H1 (cell line): ENCODE results near the gene C16orf95. TPM values are rescaled to one million over a fixed set of nuclear protein-coding genes. Genes with fewer than 3 reads are reported as not detected.

Source experiments
- CTCF ChIA-PET: fragments of 300-600 bp; sonication (Branson Sonifier 250); formaldehyde crosslinking; loops from one replicate; lab custom pipeline; 2021; ENCODE audit not compliant: partially characterized antibody; lab: Charles Lee
- POLR2A ChIA-PET: fragments of 300-600 bp; sonication (Branson Sonifier 250); formaldehyde crosslinking; loops from one replicate; lab custom pipeline; 2021; ENCODE audit warnings: inconsistent platforms; ENCODE audit not compliant: partially characterized antibody; lab: Charles Lee
- DNase-seq, 2 experiments: peaks; one replicate each; pipeline versions ENCODE4 v3.0.0 to v3.0.0-alpha.2; 2010 to 2022; ENCODE audit warnings: low spot score in 2 of 2, low read depth in 1 of 2, mixed read lengths in 1 of 2
- FAIRE-seq: peaks from 2 replicates; lab custom pipeline; 2011; peaks lifted over from hg19 to GRCh38; lab: Jason Lieb, UNC
- H2AFZ ChIP-seq: 2 replicates; pipeline ENCODE4 v1.8.1; 2012; ENCODE audit warnings: low read length, inconsistent platforms
- H2AK5ac ChIP-seq: 2 replicates; pipeline ENCODE4 v1.6.1; 2013; ENCODE audit warnings: low read depth, low read length
- H2BK120ac ChIP-seq: replicated peaks from 2 replicates; pipeline ENCODE3; 2013; ENCODE audit warnings: low read depth, low read length, inconsistent platforms
- H2BK12ac ChIP-seq: 2 replicates; pipeline ENCODE4 v1.6.1; 2013; ENCODE audit warnings: low read depth, low read length
- H2BK15ac ChIP-seq: 2 replicates; pipeline ENCODE4 v1.6.1; 2013; ENCODE audit warnings: low read length
- H2BK20ac ChIP-seq: 2 replicates; pipeline ENCODE4 v1.6.1; 2013; ENCODE audit warnings: low read length
- H2BK5ac ChIP-seq: 2 replicates; pipeline ENCODE4 v1.6.1; 2013; ENCODE audit warnings: low read depth, low read length
- H3K14ac ChIP-seq: 2 replicates; pipeline ENCODE4 v1.6.1; 2013; ENCODE audit warnings: inconsistent platforms; ENCODE audit not compliant: insufficient read length
- H3K18ac ChIP-seq: 2 replicates; pipeline ENCODE4 v1.6.1; 2013; ENCODE audit warnings: low read length; ENCODE audit errors: extremely low read depth
- H3K23ac ChIP-seq: 2 replicates; pipeline ENCODE4 v1.6.1; 2013; ENCODE audit warnings: inconsistent platforms; ENCODE audit not compliant: insufficient read length
- H3K23me2 ChIP-seq: 2 replicates; pipeline ENCODE4 v1.6.1; 2013; ENCODE audit warnings: low read depth, low read length
- H3K27ac ChIP-seq: 2 replicates; pipeline ENCODE4 v1.6.1; 2011; ENCODE audit warnings: low read depth, low read length, inconsistent platforms
- H3K27me3 ChIP-seq, 4 experiments: replicated peaks in 1 of 4; 1 replicate in 1 of 4; 2 replicates in 3 of 4; pipeline versions ENCODE4 v1.6.1 to v1.8.1; 2011 to 2013; ENCODE audit warnings: low read length in 3 of 4, mild to moderate bottlenecking in 3 of 4, inconsistent platforms in 2 of 4, mixed read lengths in 2 of 4, moderate library complexity in 1 of 4; ENCODE audit not compliant: control insufficient read depth in 3 of 4, insufficient read depth in 3 of 4; ENCODE audit errors: extremely low read depth in 1 of 4
- H3K36me3 ChIP-seq, 4 experiments: 2 replicates each; pipeline versions ENCODE4 v1.6.1 to v1.8.1; 2011 to 2013; ENCODE audit warnings: mild to moderate bottlenecking in 4 of 4, low read length in 3 of 4, moderate library complexity in 2 of 4, control low read depth in 1 of 4, inconsistent platforms in 1 of 4; ENCODE audit not compliant: insufficient read depth in 4 of 4, control insufficient read depth in 2 of 4
- H3K4ac ChIP-seq: replicated peaks from 2 replicates; pipeline ENCODE3; 2013; ENCODE audit warnings: low read length, low read depth, mixed read lengths, inconsistent platforms; ENCODE audit not compliant: insufficient read length
- H3K4me1 ChIP-seq, 4 experiments: replicated peaks in 1 of 4; 1 replicate in 1 of 4; 2 replicates in 3 of 4; pipeline versions ENCODE4 v1.6.1 to v1.8.1; 2011 to 2013; ENCODE audit warnings: low read length in 3 of 4, inconsistent platforms in 2 of 4, mixed read lengths in 1 of 4; ENCODE audit not compliant: insufficient read depth in 4 of 4, control insufficient read depth in 3 of 4
- H3K4me2 ChIP-seq, 2 experiments: 2 replicates each; pipeline versions ENCODE4 v1.6.1 to v1.8.1; 2011 to 2013; ENCODE audit warnings: low read depth in 2 of 2, low read length in 2 of 2, control low read depth in 1 of 2, inconsistent platforms in 1 of 2, mild to moderate bottlenecking in 1 of 2; ENCODE audit not compliant: insufficient read depth in 1 of 2
- H3K4me3 ChIP-seq, 4 experiments: fragments of 200-600, 300-600 bp in 1 of 4; sonication (generic), shearing (Covaris generic), sonication (Bioruptor Twin) in 1 of 4; 2 replicates each; pipeline versions ENCODE4 v1.5.1 to v1.8.1; 2011 to 2016; ENCODE audit warnings: low read length in 4 of 4, low read depth in 3 of 4, control low read depth in 2 of 4, inconsistent platforms in 2 of 4, mild to moderate bottlenecking in 2 of 4, mixed read lengths in 1 of 4, moderate library complexity in 1 of 4; ENCODE audit not compliant: insufficient read depth in 2 of 4; ENCODE audit errors: extremely low read depth in 1 of 4
- H3K56ac ChIP-seq: replicated peaks from 2 replicates; pipeline ENCODE3; 2013; ENCODE audit warnings: low read depth, mild to moderate bottlenecking, mixed read lengths, low read length, inconsistent platforms; ENCODE audit not compliant: insufficient read length
- H3K79me1 ChIP-seq: 2 replicates; pipeline ENCODE4 v1.6.1; 2013; ENCODE audit warnings: low read depth, low read length, control low read depth
- H3K79me2 ChIP-seq, 2 experiments: 2 replicates each; pipeline versions ENCODE4 v1.6.1 to v1.8.1; 2012 to 2013; ENCODE audit warnings: low read length in 2 of 2, mild to moderate bottlenecking in 2 of 2, inconsistent platforms in 1 of 2; ENCODE audit not compliant: insufficient read depth in 2 of 2, control insufficient read depth in 1 of 2
- H3K9ac ChIP-seq, 4 experiments: replicated peaks in 1 of 4; 1 replicate in 1 of 4; 2 replicates in 3 of 4; pipeline versions ENCODE4 v1.6.1 to v1.8.1; 2011 to 2013; ENCODE audit warnings: low read depth in 3 of 4, low read length in 3 of 4, control low read depth in 2 of 4, mild to moderate bottlenecking in 2 of 4, moderate library complexity in 2 of 4, inconsistent platforms in 1 of 4; ENCODE audit errors: extremely low read depth in 1 of 4
- H3K9me3 ChIP-seq, 2 experiments: 2 replicates each; pipeline versions ENCODE4 v1.6.1 to v1.8.1; 2012 to 2013; ENCODE audit warnings: mild to moderate bottlenecking in 2 of 2, moderate library complexity in 2 of 2, control low read depth in 1 of 2, inconsistent platforms in 1 of 2, low read depth in 1 of 2, low read length in 1 of 2, mixed read lengths in 1 of 2; ENCODE audit not compliant: insufficient read depth in 2 of 2
- H4K20me1 ChIP-seq, 2 experiments: replicated peaks in 1 of 2; 2 replicates each; pipeline versions ENCODE3 to v1.8.1; 2011 to 2013; ENCODE audit warnings: inconsistent platforms in 2 of 2, low read length in 2 of 2, mild to moderate bottlenecking in 1 of 2; ENCODE audit not compliant: insufficient read depth in 2 of 2, control insufficient read depth in 1 of 2
- H4K5ac ChIP-seq: 2 replicates; pipeline ENCODE4 v1.6.1; 2013; ENCODE audit warnings: low read length, low read depth, mixed read lengths, inconsistent platforms; ENCODE audit not compliant: insufficient read length
- H4K8ac ChIP-seq: 2 replicates; pipeline ENCODE4 v1.8.0; 2013; ENCODE audit warnings: mild to moderate bottlenecking, moderate library complexity, low read length, inconsistent platforms; ENCODE audit not compliant: insufficient read depth; ENCODE audit errors: extremely low read depth
- H4K91ac ChIP-seq: replicated peaks from 2 replicates; pipeline ENCODE3; 2013; ENCODE audit warnings: low read length, mixed read lengths, inconsistent platforms; ENCODE audit not compliant: insufficient read length
- BACH1 ChIP-seq: IDR thresholded peaks from 2 replicates; pipeline ENCODE4 v1.6.1; 2012; ENCODE audit warnings: low read length, improper control_type of control experiment
- CREB1 ChIP-seq: IDR thresholded peaks from 2 replicates; pipeline ENCODE4 v1.6.1; 2012; ENCODE audit warnings: inconsistent platforms
- EP300 ChIP-seq, 2 experiments: IDR thresholded peaks; 1 replicate in 1 of 2; 2 replicates in 1 of 2; pipeline ENCODE4 v1.6.1; 2011 to 2012; ENCODE audit warnings: low read depth in 2 of 2, low read length in 2 of 2, mild to moderate bottlenecking in 2 of 2, borderline replicate concordance in 1 of 2, inconsistent platforms in 1 of 2, moderate library complexity in 1 of 2
- KDM4A ChIP-seq: IDR thresholded peaks from one replicate; pipeline ENCODE4 v1.7.1; 2012; ENCODE audit warnings: low read depth, mild to moderate bottlenecking, moderate library complexity, low read length, inconsistent platforms; ENCODE audit not compliant: severe bottlenecking
- POLR2A ChIP-seq, 2 experiments: IDR thresholded peaks; 1 replicate in 1 of 2; 2 replicates in 1 of 2; pipeline ENCODE4 v1.6.1; 2011; ENCODE audit warnings: low read depth in 2 of 2, low read length in 2 of 2, mild to moderate bottlenecking in 2 of 2; ENCODE audit errors: control extremely low read depth in 1 of 2
- RAD21 ChIP-seq, 2 experiments: IDR thresholded peaks in 1 of 2; conservative IDR thresholded peaks in 1 of 2; 2 replicates each; pipeline ENCODE4 v1.6.1; 2011; ENCODE audit warnings: low read depth in 2 of 2, low read length in 2 of 2, improper control_type of control experiment in 1 of 2, inconsistent platforms in 1 of 2, mild to moderate bottlenecking in 1 of 2, moderate library complexity in 1 of 2
- RBBP5 ChIP-seq: IDR thresholded peaks from 2 replicates; pipeline ENCODE4 v1.7.1; 2012; ENCODE audit warnings: low read depth, mild to moderate bottlenecking, inconsistent platforms, low read length, moderate library complexity, borderline replicate concordance
- SAP30 ChIP-seq: fragments of 300-600 bp; sonication (generic); IDR thresholded peaks from 2 replicates; pipeline ENCODE4 v1.7.1; 2012; ENCODE audit warnings: low read length, moderate library complexity, mild to moderate bottlenecking, inconsistent platforms; ENCODE audit not compliant: insufficient read depth, insufficient replicate concordance
- SIRT6 ChIP-seq: IDR thresholded peaks from one replicate; pipeline ENCODE4 v1.7.1; 2012; ENCODE audit warnings: low read length, inconsistent platforms
- SP2 ChIP-seq: IDR thresholded peaks from 2 replicates; pipeline ENCODE4 v1.6.1; 2012; ENCODE audit warnings: mild to moderate bottlenecking, low read length, inconsistent platforms
- SP4 ChIP-seq: IDR thresholded peaks from 2 replicates; pipeline ENCODE4 v1.6.1; 2012; ENCODE audit warnings: low read length, inconsistent platforms
- TAF1 ChIP-seq: IDR thresholded peaks from 2 replicates; pipeline ENCODE4 v1.6.1; 2011; ENCODE audit warnings: mild to moderate bottlenecking, low read depth, low read length
- TBP ChIP-seq: IDR thresholded peaks from 2 replicates; pipeline ENCODE4 v1.6.1; 2011; ENCODE audit warnings: low read depth, low read length, improper control_type of control experiment
- WGBS, 2 experiments: shearing (Covaris generic) in 1 of 2; methylation state at CpG; one replicate each; pipeline versions ENCODE4 v1.1.6 to v1.1.7; 2013 to 2015; ENCODE audit warnings: low lambda C conversion rate in 2 of 2, mixed read lengths in 2 of 2, inconsistent platforms in 1 of 2, low coverage in 1 of 2, missing lambda C conversion rate in 1 of 2; ENCODE audit not compliant: insufficient replicate concordance in 2 of 2, insufficient coverage in 1 of 2, insufficient read length in 1 of 2; ENCODE audit errors: extremely low coverage in 1 of 2, missing lambda C conversion rate in 1 of 2; 5-methylcytosine and 5-hydroxymethylcytosine counted together
- polyA plus RNA-seq, 7 experiments: library from polyadenylated mRNA; depleted of rRNA in 3 of 7; stranded (reverse) in 5 of 7; unstranded in 2 of 7; fragments of >200 nt in 5 of 7; fragments of 200-250 nt in 2 of 7; gene quantifications; 1 replicate in 5 of 7; 2 replicates in 1 of 7; 4 replicates in 1 of 7; pipeline versions ENCODE4 v1.2.1 to v1.2.3, GENCODE V29; 2011 to 2013; ENCODE audit warnings: missing spikeins in 2 of 7, mixed read lengths in 2 of 7
- total RNA-seq: library from RNA; stranded (reverse); fragmentation: NEBNext Ultra II Directional; extraction: Animal tissue kit (Norgen Biotek cat#: 25700); gene quantifications from 2 replicates; pipeline ENCODE4 v1.2.1, GENCODE V29; 2021

The C16orf95 gene
- total and polyA plus RNA-seq, 2 of the 8 experiments (the other 6 are each of a cell fraction or from before 2014, with no cell fraction given) = 5.0 to 5.4 TPM

DNA sequence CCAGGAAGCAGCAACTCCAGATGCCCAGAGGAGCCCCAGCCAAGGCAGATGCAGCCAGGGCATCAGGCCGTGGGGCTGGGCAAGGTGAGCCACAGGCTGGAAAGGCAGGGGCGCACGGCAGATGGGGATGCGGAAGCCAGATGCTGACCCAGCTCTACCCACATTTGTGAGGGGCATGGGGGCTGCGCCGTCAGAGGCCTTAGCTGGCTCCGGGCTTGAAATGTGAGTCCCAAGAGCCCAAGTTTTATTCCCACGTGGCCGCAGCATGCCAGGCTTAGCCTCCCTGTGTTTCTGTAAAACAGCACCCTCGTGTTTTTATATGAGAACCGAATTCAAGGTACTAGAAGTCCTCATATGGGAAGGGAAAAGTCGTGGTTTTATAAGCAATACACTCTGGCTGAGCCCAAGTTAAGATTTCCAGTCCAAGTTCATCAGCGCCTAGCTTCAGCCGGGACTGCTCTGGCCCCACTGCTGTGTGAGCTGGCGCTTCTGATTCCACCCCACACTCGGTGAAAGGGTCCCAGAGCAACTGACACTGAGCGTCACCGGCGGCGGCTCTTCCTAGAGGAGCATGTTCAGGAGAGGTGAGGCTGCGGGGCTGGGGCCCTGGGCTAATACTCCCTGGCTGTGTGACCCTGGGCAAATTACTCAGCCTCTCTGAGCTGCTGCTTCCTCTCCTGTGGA, 6.7 kb upstream of the C16orf95 start:
- peaks cover 4 to 5% of the 10 kb centered on the region in 2 experiments for H4K20me1 ChIP-seq
- H3K18ac ChIP-seq = no peak overlapping the region
- H3K14ac ChIP-seq = no peak overlapping the region
- H3K79me2 ChIP-seq = no peaks in the 10 kb centered on the region
- no peak overlapping the region for H3K27ac ChIP-seq
- no peak overlapping the region for H2AK5ac ChIP-seq
- DNase-seq = no peak
- 90% methylated on average over 21 of the region's 21 CpGs; no CpG with 5 or more reads in 1 of the 2 experiments for WGBS, 2 experiments
- no peak overlapping the region for H2BK5ac ChIP-seq
- ChIA-PET POLR2A (interaction anchor here (0.9 to 1.5 kb wide), 4 partner anchors 8 to 70 kb away, joined by 3 read pairs; no protein-coding TSS in a partner anchor), CTCF (interaction anchor here (0.6 to 2.8 kb wide), 10 partner anchors 9 to 1286 kb away, joined by 3 to 14 read pairs (median 3); partner anchors contain the start of gene FBXO31)
- H3K4me3 ChIP-seq = no peak overlapping the region
- FAIRE-seq = no peak
- H3K23ac ChIP-seq = no peak overlapping the region
- no peaks in the 10 kb centered on the region for H3K23me2 ChIP-seq
- no peak overlapping the region for H3K56ac ChIP-seq
- H4K91ac ChIP-seq = no peak overlapping the region
- H4K5ac ChIP-seq = no peak overlapping the region
- H2BK12ac ChIP-seq = 0 out of 2 replicates have a peak overlapping the region, but pooled peaks have one; percentile 50
- H4K8ac ChIP-seq = 0 out of 2 replicates have a peak overlapping the region, but pooled peaks have one; percentile 3
- no peak overlapping the region for H2BK20ac ChIP-seq
- no peak overlapping the region for H3K4ac ChIP-seq
- no peak overlapping the region for H2BK120ac ChIP-seq
- H3K9ac ChIP-seq = no peak overlapping the region
- no peaks in the 10 kb centered on the region for H3K9me3 ChIP-seq
- no peaks in the 10 kb centered on the region for H3K27me3 ChIP-seq
- no peak overlapping the region for H2BK15ac ChIP-seq
- H3K4me2 ChIP-seq = no peak overlapping the region
- H2AFZ ChIP-seq = no peak overlapping the region
- peaks cover 0 to 3% (median 0%) of the 10 kb centered on the region in 4 experiments; a peak in 2 of 7 replicates for H3K4me1 ChIP-seq
- H3K79me1 ChIP-seq = no peaks in the 10 kb centered on the region; the same call in 1 of the 2 replicates
- H3K36me3 ChIP-seq = no peaks in the 10 kb centered on the region; a peak in 1 of 8 replicates
- TF ChIP-seq KDM4A (no peak), RAD21 (IDR thresholded peaks at IDR 0.05 in 1 of 2, conservative IDR thresholded peaks at IDR 0.05 in 1 of 2; ENCODE audit: low read depth in 2 of 2, low read length in 2 of 2) (no peak), EP300 (IDR thresholded peaks at IDR 0.05; ENCODE audit: borderline replicate concordance in 1 of 2, low read depth in 2 of 2, low read length in 2 of 2) (no peak), TBP (no peak), SP2 (no peak), POLR2A (IDR thresholded peaks at IDR 0.05; ENCODE audit: control extremely low read depth in 1 of 2, low read depth in 2 of 2, low read length in 2 of 2) (no peak), BACH1 (no peak), TAF1 (no peak), RBBP5 (no peak), SIRT6 (no peak), CREB1 (no peak), SP4 (no peak), SAP30 (no peak)
